ENCODE measurements around the gene STPG3.

Gene STPG3

GRCh38 chr9:137247135-137247915 is 3.8 kb upstream of the STPG3 start:
- Histone ChIP-seq H3K9ac (ENCODE audit: low read depth in 1 of 2, low read length in 2 of 2) (no peak overlapping the region), H3K27ac (ENCODE audit: low read depth, low read length) (no peak overlapping the region), H3K9me3 (ENCODE audit: control insufficient read depth in 1 of 2, low read length in 2 of 2) (no peaks in the 10 kb centered on the region), H3K36me3 (ENCODE audit: control insufficient read depth in 1 of 2, insufficient read depth in 2 of 2, low read length in 2 of 2) (peaks cover 0 to 16% of the 10 kb centered on the region in 2 donors), H3K27me3 (ENCODE audit: control insufficient read depth in 1 of 2, insufficient read depth in 2 of 2, low read length in 2 of 2) (no peaks in the 10 kb centered on the region), H3K4me3 (ENCODE audit: low read depth in 1 of 2, low read length in 2 of 2) (no peak overlapping the region), H3K4me1 (ENCODE audit: control insufficient read depth in 1 of 2, insufficient read depth in 2 of 2, low read length in 2 of 2) (peaks cover 16 to 18% of the 10 kb centered on the region in 2 donors)

- H3K36me3 ChIP-seq (ENCODE audit: control insufficient read depth in 1 of 2, insufficient read depth in 2 of 2, low read length in 2 of 2): peaks cover 0 to 11% of the 10 kb centered on the region in 2 donors
- H3K4me3 ChIP-seq (ENCODE audit: low read depth in 1 of 2, low read length in 2 of 2): no peak overlapping the region
- H3K9ac ChIP-seq (ENCODE audit: low read depth in 1 of 2, low read length in 2 of 2): no peak overlapping the region
- H3K27me3 ChIP-seq (ENCODE audit: control insufficient read depth in 1 of 2, insufficient read depth in 2 of 2, low read length in 2 of 2): no peaks in the 10 kb centered on the region
- H3K4me1 ChIP-seq (ENCODE audit: control insufficient read depth in 1 of 2, insufficient read depth in 2 of 2, low read length in 2 of 2): peaks cover 11 to 16% of the 10 kb centered on the region in 2 donors
- no peaks in the 10 kb centered on the region for H3K9me3 ChIP-seq (ENCODE audit: control insufficient read depth in 1 of 2, low read length in 2 of 2)
- H3K27ac ChIP-seq (ENCODE audit: low read depth, low read length): no peak overlapping the region
Measured at GRCh38 chr9:137247916-137248175, 3.2 kb upstream of the STPG3 start.

DNA sequence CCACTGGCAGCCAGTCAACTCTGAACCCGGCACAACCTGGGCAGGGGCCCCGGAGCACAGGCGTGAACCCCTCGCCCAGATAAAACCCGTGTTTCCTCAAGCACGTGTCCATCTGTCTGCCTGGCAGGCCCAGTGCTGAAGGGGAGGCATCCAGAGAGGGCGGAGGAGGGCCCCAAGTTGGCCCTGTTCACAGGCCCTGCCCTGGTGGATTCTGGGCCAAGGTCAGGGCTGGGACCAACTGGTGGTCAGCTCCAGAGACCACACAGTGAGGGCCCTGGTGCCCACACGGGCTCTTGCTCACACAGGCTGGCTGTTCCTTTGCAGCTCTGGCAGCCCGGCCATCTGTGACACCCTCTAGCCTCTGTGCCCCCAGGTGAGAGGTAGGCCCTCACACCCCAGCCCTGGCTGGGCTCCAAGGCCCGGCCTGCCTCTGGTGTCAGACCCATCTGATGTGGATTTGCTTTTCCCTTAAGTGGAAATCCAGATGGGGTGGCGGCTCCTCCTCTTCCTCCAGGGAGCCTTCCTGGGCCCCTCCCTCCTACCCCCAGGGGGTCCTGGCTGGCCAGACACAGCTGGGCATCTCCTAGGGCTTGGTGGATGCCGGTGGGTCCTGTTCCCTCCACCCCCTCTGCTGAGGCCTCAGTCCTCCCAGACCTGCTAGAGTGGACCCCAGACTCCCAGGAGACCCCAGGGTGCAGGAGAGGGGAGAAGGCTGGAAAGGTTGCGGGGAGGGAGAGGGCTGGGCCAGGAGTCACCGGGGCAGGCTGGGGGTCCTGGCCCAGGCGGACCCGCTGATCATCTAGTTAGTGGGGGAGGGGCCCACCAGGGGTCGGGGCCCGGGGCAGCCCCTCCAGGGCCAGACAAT is 525 bp upstream of the STPG3 start:
- no peak overlapping the region for H3K4me3 ChIP-seq (ENCODE audit: low read depth in 1 of 2, low read length in 2 of 2)

GRCh38 chr9:137251490-137252268 is 593 bp downstream of the STPG3 start:
- Histone ChIP-seq H3K27ac (ENCODE audit: low read depth, low read length) (no peak overlapping the region), H3K9ac (ENCODE audit: low read depth in 1 of 2, low read length in 2 of 2) (no peak overlapping the region), H3K27me3 (ENCODE audit: control insufficient read depth in 1 of 2, insufficient read depth in 2 of 2, low read length in 2 of 2) (no peaks in the 10 kb centered on the region), H3K4me1 (ENCODE audit: control insufficient read depth in 1 of 2, insufficient read depth in 2 of 2, low read length in 2 of 2) (peaks cover 18 to 29% of the 10 kb centered on the region in 2 donors), H3K4me3 (ENCODE audit: low read depth in 1 of 2, low read length in 2 of 2) (no peak overlapping the region), H3K36me3 (ENCODE audit: control insufficient read depth in 1 of 2, insufficient read depth in 2 of 2, low read length in 2 of 2) (peaks cover 0 to 6% of the 10 kb centered on the region in 2 donors), H3K9me3 (ENCODE audit: control insufficient read depth in 1 of 2, low read length in 2 of 2) (no peaks in the 10 kb centered on the region)

More for the DNA sequence above, 525 bp upstream of the STPG3 start:
- H3K9ac ChIP-seq (ENCODE audit: low read depth in 1 of 2, low read length in 2 of 2): no peak overlapping the region
- no peaks in the 10 kb centered on the region for H3K9me3 ChIP-seq (ENCODE audit: control insufficient read depth in 1 of 2, low read length in 2 of 2)
- H3K27ac ChIP-seq (ENCODE audit: low read depth, low read length): no peak overlapping the region
- no peaks in the 10 kb centered on the region for H3K27me3 ChIP-seq (ENCODE audit: control insufficient read depth in 1 of 2, insufficient read depth in 2 of 2, low read length in 2 of 2)
- peaks cover 8 to 18% of the 10 kb centered on the region in 2 donors for H3K4me1 ChIP-seq (ENCODE audit: control insufficient read depth in 1 of 2, insufficient read depth in 2 of 2, low read length in 2 of 2)
- no peaks in the 10 kb centered on the region for H3K36me3 ChIP-seq (ENCODE audit: control insufficient read depth in 1 of 2, insufficient read depth in 2 of 2, low read length in 2 of 2)

GRCh38 chr9:137252555-137253506 is 1.7 kb downstream of the STPG3 start:
- no peak overlapping the region for H3K27ac ChIP-seq (ENCODE audit: low read depth, low read length)
- H3K9ac ChIP-seq (ENCODE audit: low read depth in 1 of 2, low read length in 2 of 2): no peak overlapping the region
- H3K4me1 ChIP-seq (ENCODE audit: control insufficient read depth in 1 of 2, insufficient read depth in 2 of 2, low read length in 2 of 2): peaks cover 21 to 33% of the 10 kb centered on the region in 2 donors
- no peaks in the 10 kb centered on the region for H3K27me3 ChIP-seq (ENCODE audit: control insufficient read depth in 1 of 2, insufficient read depth in 2 of 2, low read length in 2 of 2)
- peaks cover 0 to 10% of the 10 kb centered on the region in 2 donors for H3K36me3 ChIP-seq (ENCODE audit: control insufficient read depth in 1 of 2, insufficient read depth in 2 of 2, low read length in 2 of 2)
- H3K9me3 ChIP-seq (ENCODE audit: control insufficient read depth in 1 of 2, low read length in 2 of 2): no peaks in the 10 kb centered on the region
- no peak overlapping the region for H3K4me3 ChIP-seq (ENCODE audit: low read depth in 1 of 2, low read length in 2 of 2)

- Histone ChIP-seq H3K9ac (ENCODE audit: low read depth in 1 of 2, low read length in 2 of 2) (peak overlapping the region; percentile 74 to 91), H3K27me3 (ENCODE audit: control insufficient read depth in 1 of 2, insufficient read depth in 2 of 2, low read length in 2 of 2) (no peaks in the 10 kb centered on the region), H3K4me3 (ENCODE audit: low read depth in 1 of 2, low read length in 2 of 2) (peak overlapping the region; percentile 78 to 79), H3K27ac (ENCODE audit: low read depth, low read length) (peak overlapping the region; percentile 63), H3K9me3 (ENCODE audit: control insufficient read depth in 1 of 2, low read length in 2 of 2) (no peaks in the 10 kb centered on the region), H3K36me3 (ENCODE audit: control insufficient read depth in 1 of 2, insufficient read depth in 2 of 2, low read length in 2 of 2) (peaks cover under 1 to 18% of the 10 kb centered on the region in 2 donors), H3K4me1 (ENCODE audit: control insufficient read depth in 1 of 2, insufficient read depth in 2 of 2, low read length in 2 of 2) (peaks cover 21 to 33% of the 10 kb centered on the region in 2 donors)
Measured at GRCh38 chr9:137253717-137254623, 2.9 kb downstream of the STPG3 start.

DNA sequence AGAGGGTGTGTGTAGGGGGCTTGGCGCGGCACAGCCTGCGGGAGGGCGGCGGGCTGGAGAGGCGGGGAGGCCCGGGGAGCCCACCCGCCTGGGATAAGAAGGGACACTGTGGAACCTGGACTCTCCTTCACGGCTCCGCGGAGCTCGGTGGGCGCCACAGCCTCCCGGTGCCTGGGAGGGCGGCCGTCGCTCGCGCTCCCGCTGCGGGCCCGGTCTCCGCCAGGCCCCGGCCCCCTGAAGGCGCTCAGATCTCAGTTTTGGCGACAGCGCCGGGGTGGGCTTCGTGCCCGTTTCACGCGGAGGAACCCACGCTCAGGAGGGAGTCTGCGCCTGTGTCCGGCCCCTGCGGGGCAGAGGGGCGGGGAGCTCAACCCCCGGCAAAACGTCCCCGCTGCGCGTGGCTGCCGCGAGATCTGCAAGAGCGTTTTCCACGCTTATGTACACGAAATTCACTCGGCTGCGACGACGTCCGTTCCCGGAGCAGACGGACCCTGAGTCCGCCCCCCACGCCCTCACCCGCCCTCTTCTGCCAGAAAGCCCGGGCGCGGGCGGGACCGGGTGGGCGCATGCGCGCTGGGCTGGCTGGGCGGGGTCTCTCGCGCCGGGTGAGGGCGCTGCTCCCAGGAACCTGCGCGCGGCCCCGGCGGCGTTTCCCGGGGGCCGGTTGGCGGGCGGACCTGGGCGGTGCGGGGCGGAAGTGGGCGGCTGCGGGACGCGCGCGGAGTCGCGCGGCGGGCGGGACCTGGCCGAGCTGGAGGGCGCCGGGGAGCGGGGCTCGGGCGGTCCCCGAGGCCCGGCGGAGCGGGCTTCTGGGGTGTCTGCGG is 3.8 kb downstream of the STPG3 start, which contains the start of gene NELFB:
Gene NELFB (plus strand): TSS at position 704 of the 824 bp plus-strand sequence.
- Histone ChIP-seq H3K4me3 (ENCODE audit: low read depth in 1 of 2, low read length in 2 of 2) (peak within 1 kb of the TSS; percentile 84 to 93), H3K9me3 (ENCODE audit: control insufficient read depth in 1 of 2, low read length in 2 of 2) (no peaks in the 10 kb centered on the region), H3K27ac (ENCODE audit: low read depth, low read length) (peak within 1 kb of the TSS; percentile 63), H3K36me3 (ENCODE audit: control insufficient read depth in 1 of 2, insufficient read depth in 2 of 2, low read length in 2 of 2) (peaks cover 5 to 21% of the 10 kb centered on the region in 2 donors), H3K9ac (ENCODE audit: low read depth in 1 of 2, low read length in 2 of 2) (peak within 1 kb of the TSS; percentile 74 to 91), H3K4me1 (ENCODE audit: control insufficient read depth in 1 of 2, insufficient read depth in 2 of 2, low read length in 2 of 2) (peaks cover 21 to 33% of the 10 kb centered on the region in 2 donors), H3K27me3 (ENCODE audit: control insufficient read depth in 1 of 2, insufficient read depth in 2 of 2, low read length in 2 of 2) (no peaks in the 10 kb centered on the region)

- H3K4me3 ChIP-seq (ENCODE audit: low read depth in 1 of 2, low read length in 2 of 2): peak overlapping the region; percentile 84 to 93
- H3K9me3 ChIP-seq (ENCODE audit: control insufficient read depth in 1 of 2, low read length in 2 of 2): no peaks in the 10 kb centered on the region
- peaks cover 21 to 33% of the 10 kb centered on the region in 2 donors for H3K4me1 ChIP-seq (ENCODE audit: control insufficient read depth in 1 of 2, insufficient read depth in 2 of 2, low read length in 2 of 2)
- H3K9ac ChIP-seq (ENCODE audit: low read depth in 1 of 2, low read length in 2 of 2): peak overlapping the region; percentile 65 to 85
- no peaks in the 10 kb centered on the region for H3K27me3 ChIP-seq (ENCODE audit: control insufficient read depth in 1 of 2, insufficient read depth in 2 of 2, low read length in 2 of 2)
- peaks cover 5 to 21% of the 10 kb centered on the region in 2 donors for H3K36me3 ChIP-seq (ENCODE audit: control insufficient read depth in 1 of 2, insufficient read depth in 2 of 2, low read length in 2 of 2)
- peak overlapping the region; percentile 32 for H3K27ac ChIP-seq (ENCODE audit: low read depth, low read length)
Measured at GRCh38 chr9:137255448-137256114, 4.5 kb downstream of the STPG3 start.
